Measurements from ENCODE around the gene PCSK4.
"Not testable (repeated sequence)": the region's sequence is repeated elsewhere in the genome, so short reads cannot be mapped to it uniquely, and the experiment has no call there.

PCSK4 gene

DNA sequence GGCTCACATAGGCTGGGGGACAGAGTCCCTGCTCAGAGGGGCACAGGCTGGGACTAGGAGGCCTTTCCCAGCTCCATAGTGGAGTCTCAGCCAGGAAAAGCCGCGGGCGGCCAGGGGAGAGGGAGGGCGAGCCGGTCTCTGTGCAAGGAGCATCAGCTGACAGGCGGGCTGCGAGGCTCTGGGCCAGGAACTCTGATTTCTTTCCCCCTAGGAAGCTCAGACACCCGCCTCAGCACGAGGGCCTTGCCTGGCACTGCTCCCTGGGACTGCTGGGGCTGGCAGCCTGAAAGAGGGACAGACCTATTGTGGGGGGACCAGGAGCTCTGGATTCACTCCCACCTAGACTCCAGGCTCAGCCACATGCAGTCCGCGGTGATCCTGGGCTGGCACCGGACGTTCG lies 31.5 kb upstream of the PCSK4 start:
- Histone ChIP-seq H3K4me3 (ENCODE audit: low read length) (no peak overlapping the region), H3K9me3 (ENCODE audit: control insufficient read depth, insufficient read depth, low read length) (no peaks in the 10 kb centered on the region), H3K4me1 (ENCODE audit: control insufficient read depth, low read length) (no peaks in the 10 kb centered on the region), H3K79me2 (ENCODE audit: control insufficient read depth, low read length) (no peaks in the 10 kb centered on the region), H3K27me3 (ENCODE audit: control insufficient read depth, low read length) (no peaks in the 10 kb centered on the region), H3K9me2 (replicated peaks; ENCODE audit: control insufficient read depth, low read length) (no peaks in the 10 kb centered on the region), H4K20me1 (ENCODE audit: control insufficient read depth, insufficient read depth, low read depth, low read length) (no peaks in the 10 kb centered on the region), H3K36me3 (ENCODE audit: control insufficient read depth, low read length) (no peaks in the 10 kb centered on the region), H3F3A (ENCODE audit: control insufficient read depth, insufficient read depth) (no peaks in the 10 kb centered on the region), H3K27ac (ENCODE audit: low read depth, low read length) (no peak overlapping the region), H3K4me2 (ENCODE audit: low read length) (no peak overlapping the region)
- no peak for TF ChIP-seq EZH2phosphoT487 (IDR thresholded peaks at IDR 0.05; ENCODE audit: borderline replicate concordance, low read length)

- no peaks in the 10 kb centered on the region for H3K27me3 ChIP-seq (ENCODE audit: control insufficient read depth, low read length)
Measured at GRCh38 chr19:1520203-1520780, 30.1 kb upstream of the PCSK4 start.

GRCh38 chr19:1519802-1520201 lies 29.7 kb upstream of the PCSK4 start:
- H3K27me3 ChIP-seq (ENCODE audit: control insufficient read depth, low read length); H3K27ac ChIP-seq (ENCODE audit: low read depth, low read length); H3K9me3 ChIP-seq (ENCODE audit: control insufficient read depth, insufficient read depth, low read length); H3K36me3 ChIP-seq (ENCODE audit: control insufficient read depth, low read length); H3K4me1 ChIP-seq (ENCODE audit: control insufficient read depth, low read length); H3K79me2 ChIP-seq (ENCODE audit: control insufficient read depth, low read length); H3K4me3 ChIP-seq (ENCODE audit: low read length); H3F3A ChIP-seq (ENCODE audit: control insufficient read depth, insufficient read depth); H3K4me2 ChIP-seq (ENCODE audit: low read length); H3K9me2 ChIP-seq (replicated peaks; ENCODE audit: control insufficient read depth, low read length); H4K20me1 ChIP-seq (ENCODE audit: control insufficient read depth, insufficient read depth, low read depth, low read length): not testable (repeated sequence)

More at GRCh38 chr19:1520203-1520780, 30.1 kb upstream of the PCSK4 start:
- no peaks in the 10 kb centered on the region for H3K79me2 ChIP-seq (ENCODE audit: control insufficient read depth, low read length)
- H3F3A ChIP-seq (ENCODE audit: control insufficient read depth, insufficient read depth): no peaks in the 10 kb centered on the region
- H3K4me2 ChIP-seq (ENCODE audit: low read length): no peak overlapping the region
- H3K9me2 ChIP-seq (replicated peaks; ENCODE audit: control insufficient read depth, low read length): no peaks in the 10 kb centered on the region
- H3K9me3 ChIP-seq (ENCODE audit: control insufficient read depth, insufficient read depth, low read length): no peaks in the 10 kb centered on the region
- no peaks in the 10 kb centered on the region for H3K4me1 ChIP-seq (ENCODE audit: control insufficient read depth, low read length)
- TF ChIP-seq EZH2phosphoT487 (IDR thresholded peaks at IDR 0.05; ENCODE audit: borderline replicate concordance, low read length) (no peak), CTCF (IDR thresholded peaks at IDR 0.05; ENCODE audit: low read depth, low read length, poor library complexity, severe bottlenecking) (no peak)
- H4K20me1 ChIP-seq (ENCODE audit: control insufficient read depth, insufficient read depth, low read depth, low read length): no peaks in the 10 kb centered on the region
- no peak overlapping the region for H3K27ac ChIP-seq (ENCODE audit: low read depth, low read length)
- no peak overlapping the region for H3K4me3 ChIP-seq (ENCODE audit: low read length)
- H3K36me3 ChIP-seq (ENCODE audit: control insufficient read depth, low read length): no peaks in the 10 kb centered on the region

GRCh38 chr19:1518471-1518870 lies 28.3 kb upstream of the PCSK4 start:
- no peak overlapping the region for H3K27ac ChIP-seq (ENCODE audit: low read depth, low read length)
- no peak overlapping the region for H3K4me2 ChIP-seq (ENCODE audit: low read length)
- H3K79me2 ChIP-seq (ENCODE audit: control insufficient read depth, low read length): no peaks in the 10 kb centered on the region
- no peaks in the 10 kb centered on the region for H3F3A ChIP-seq (ENCODE audit: control insufficient read depth, insufficient read depth)
- no peak overlapping the region for H3K4me3 ChIP-seq (ENCODE audit: low read length)
- no peaks in the 10 kb centered on the region; the same call in 1 of the 2 replicates for H3K4me1 ChIP-seq (ENCODE audit: control insufficient read depth, low read length)
- H3K9me2 ChIP-seq (replicated peaks; ENCODE audit: control insufficient read depth, low read length): no peaks in the 10 kb centered on the region
- H4K20me1 ChIP-seq (ENCODE audit: control insufficient read depth, insufficient read depth, low read depth, low read length): no peaks in the 10 kb centered on the region
- no peaks in the 10 kb centered on the region for H3K9me3 ChIP-seq (ENCODE audit: control insufficient read depth, insufficient read depth, low read length)
- H3K36me3 ChIP-seq (ENCODE audit: control insufficient read depth, low read length): no peaks in the 10 kb centered on the region
- H3K27me3 ChIP-seq (ENCODE audit: control insufficient read depth, low read length): no peaks in the 10 kb centered on the region
- TF ChIP-seq CTCF (IDR thresholded peaks at IDR 0.05; ENCODE audit: low read depth, low read length, poor library complexity, severe bottlenecking) (no peak), EZH2phosphoT487 (IDR thresholded peaks at IDR 0.05; ENCODE audit: borderline replicate concordance, low read length) (no peak)

Data from DOHH2 (cell line).